Peyer's patch (tissue), 4 donors: ENCODE data around the gene SOX8. TPM values are rescaled to one million over a fixed set of nuclear protein-coding genes. Genes with fewer than 3 reads are reported as not detected.

Experiments used
- DNase-seq, 3 donors: peaks; one replicate each; pipeline ENCODE4 v3.0.0-alpha.2; 2017 to 2019
- H3K27ac ChIP-seq, 4 donors: fragments of 200-600 bp; sonication (generic); one replicate each; pipeline ENCODE4 v1.5.1; 2016 to 2019
- H3K27me3 ChIP-seq, 2 donors: fragments of 200-600 bp; sonication (generic); one replicate each; pipeline ENCODE4 v1.5.1; 2019
- H3K36me3 ChIP-seq, 3 donors: fragments of 200-600 bp; sonication (generic); one replicate each; pipeline ENCODE4 v1.5.1; 2016 to 2019
- H3K4me1 ChIP-seq, 4 donors: fragments of 200-600 bp; sonication (generic); one replicate each; pipeline ENCODE4 v1.5.1; 2016 to 2019
- H3K4me3 ChIP-seq, 4 donors: fragments of 200-600 bp; sonication (generic); 1 replicate in 3 of 4; 2 replicates in 1 of 4; pipeline ENCODE4 v1.5.1; 2016 to 2019; ENCODE audit warnings: mild to moderate bottlenecking in 1 of 4
- H3K9me3 ChIP-seq, 4 donors: fragments of 200-600 bp; sonication (generic); one replicate each; pipeline ENCODE4 v1.5.1; 2016 to 2019; ENCODE audit warnings: mild to moderate bottlenecking in 1 of 4
- CTCF ChIP-seq, 6 experiments: fragments of 450-650 bp in 4 of 6; fragments of 200-600 bp in 2 of 6; sonication (generic) in 1 of 6; IDR thresholded peaks; one replicate each; pipeline ENCODE4 v1.5.1; 2017 to 2019; ENCODE audit warnings: antibody characterized with exemption in 6 of 6, mild to moderate bottlenecking in 3 of 6, moderate library complexity in 1 of 6
- POLR2A ChIP-seq, 2 donors: fragments of 450-650 bp; IDR thresholded peaks; one replicate each; pipeline ENCODE4 v1.5.1; 2017; ENCODE audit warnings: antibody characterized with exemption in 2 of 2, mild to moderate bottlenecking in 2 of 2, moderate library complexity in 2 of 2
- total RNA-seq, 4 donors: library from RNA; depleted of rRNA; stranded (reverse); fragments of >200 nt; gene quantifications; one replicate each; pipeline ENCODE4 v1.1.0, GENCODE V29; 2016

The SOX8 gene
- total RNA-seq, 4 donors from 2014 or later = 0.27 to 3.3 (median 1.1) TPM; not detected in 1

- Histone ChIP-seq H3K9me3 (no peaks in the 10 kb centered on the region), H3K4me1 (peaks cover 4 to 11% (median 7%) of the 10 kb centered on the region in 4 donors)
- TF ChIP-seq POLR2A (IDR thresholded peaks at IDR 0.05) (no peak), CTCF (IDR thresholded peaks at IDR 0.05) (no peak)
Measured at GRCh38 chr16:966035-966434, 15.5 kb upstream of the SOX8 start.

GRCh38 chr16:966505-966904, 15.1 kb upstream of the SOX8 start:
- TF ChIP-seq POLR2A (IDR thresholded peaks at IDR 0.05) (no peak), CTCF (IDR thresholded peaks at IDR 0.05) (no peak)
- Histone ChIP-seq H3K4me3 (no peak overlapping the region), H3K27ac (no peak overlapping the region), H3K36me3 (no peaks in the 10 kb centered on the region), H3K9me3 (no peaks in the 10 kb centered on the region), H3K4me1 (peaks cover 4 to 15% (median 9%) of the 10 kb centered on the region in 4 donors), H3K27me3 (no peaks in the 10 kb centered on the region)
- no peak for DNase-seq

More at GRCh38 chr16:966035-966434, 15.5 kb upstream of the SOX8 start:
- no peak for DNase-seq
- H3K4me3 ChIP-seq = no peak overlapping the region
- H3K27me3 ChIP-seq = no peaks in the 10 kb centered on the region
- H3K36me3 ChIP-seq = no peaks in the 10 kb centered on the region
- H3K27ac ChIP-seq = no peak overlapping the region

- no peaks in the 10 kb centered on the region for H3K9me3 ChIP-seq
- no peak overlapping the region for H3K4me3 ChIP-seq
- DNase-seq = no peak
- H3K27ac ChIP-seq = no peak overlapping the region
- no peaks in the 10 kb centered on the region for H3K36me3 ChIP-seq
- TF ChIP-seq POLR2A (IDR thresholded peaks at IDR 0.05) (no peak), CTCF (IDR thresholded peaks at IDR 0.05) (no peak)
- peaks cover 4 to 15% (median 9%) of the 10 kb centered on the region in 4 donors for H3K4me1 ChIP-seq
- H3K27me3 ChIP-seq = no peaks in the 10 kb centered on the region
Measured at GRCh38 chr16:967077-967541, 14.5 kb upstream of the SOX8 start.

GRCh38 chr16:967546-968295, 13.8 kb upstream of the SOX8 start:
- no peaks in the 10 kb centered on the region for H3K36me3 ChIP-seq
- H3K4me3 ChIP-seq = no peak overlapping the region
- no peak overlapping the region for H3K27ac ChIP-seq
- peaks cover 4 to 15% (median 9%) of the 10 kb centered on the region in 4 donors for H3K4me1 ChIP-seq
- H3K9me3 ChIP-seq = no peaks in the 10 kb centered on the region
- no peaks in the 10 kb centered on the region for H3K27me3 ChIP-seq
- TF ChIP-seq CTCF (IDR thresholded peaks at IDR 0.05) (no peak), POLR2A (IDR thresholded peaks at IDR 0.05) (no peak)
- DNase-seq = no peak

- Histone ChIP-seq H3K36me3 (no peaks in the 10 kb centered on the region), H3K27me3 (no peaks in the 10 kb centered on the region), H3K9me3 (no peaks in the 10 kb centered on the region), H3K27ac (no peak overlapping the region), H3K4me1 (peaks cover 4 to 15% (median 9%) of the 10 kb centered on the region in 4 donors), H3K4me3 (no peak overlapping the region)
- no peak for DNase-seq
- TF ChIP-seq CTCF (IDR thresholded peaks at IDR 0.05) (no peak), POLR2A (IDR thresholded peaks at IDR 0.05) (no peak)
Measured at GRCh38 chr16:968620-969019, 12.9 kb upstream of the SOX8 start.
